Fibroblast of pulmonary artery (primary cell): ENCODE measurements around the gene PCDHA2.
A peak's percentile ranks its signal among the peaks of the same experiment; 100 is the strongest.

ENCODE experiments used
- DNase-seq: peaks from one replicate; pipeline ENCODE4 v3.0.0-alpha.2; 2010; ENCODE audit warnings: low read depth
- H3K4me3 ChIP-seq: replicated peaks from 2 replicates; pipeline ENCODE4 v1.5.1; 2011; ENCODE audit warnings: low read depth, mild to moderate bottlenecking, control low read depth, low read length, moderate library complexity
- TF ChIP-seq, protein P1 (sequence below): IDR thresholded peaks from 2 replicates; pipeline ENCODE4 v1.5.1; 2011; ENCODE audit warnings: mild to moderate bottlenecking, control low read depth, low read length, inconsistent platforms; ENCODE audit errors: missing control alignments

Gene PCDHA2

DNA sequence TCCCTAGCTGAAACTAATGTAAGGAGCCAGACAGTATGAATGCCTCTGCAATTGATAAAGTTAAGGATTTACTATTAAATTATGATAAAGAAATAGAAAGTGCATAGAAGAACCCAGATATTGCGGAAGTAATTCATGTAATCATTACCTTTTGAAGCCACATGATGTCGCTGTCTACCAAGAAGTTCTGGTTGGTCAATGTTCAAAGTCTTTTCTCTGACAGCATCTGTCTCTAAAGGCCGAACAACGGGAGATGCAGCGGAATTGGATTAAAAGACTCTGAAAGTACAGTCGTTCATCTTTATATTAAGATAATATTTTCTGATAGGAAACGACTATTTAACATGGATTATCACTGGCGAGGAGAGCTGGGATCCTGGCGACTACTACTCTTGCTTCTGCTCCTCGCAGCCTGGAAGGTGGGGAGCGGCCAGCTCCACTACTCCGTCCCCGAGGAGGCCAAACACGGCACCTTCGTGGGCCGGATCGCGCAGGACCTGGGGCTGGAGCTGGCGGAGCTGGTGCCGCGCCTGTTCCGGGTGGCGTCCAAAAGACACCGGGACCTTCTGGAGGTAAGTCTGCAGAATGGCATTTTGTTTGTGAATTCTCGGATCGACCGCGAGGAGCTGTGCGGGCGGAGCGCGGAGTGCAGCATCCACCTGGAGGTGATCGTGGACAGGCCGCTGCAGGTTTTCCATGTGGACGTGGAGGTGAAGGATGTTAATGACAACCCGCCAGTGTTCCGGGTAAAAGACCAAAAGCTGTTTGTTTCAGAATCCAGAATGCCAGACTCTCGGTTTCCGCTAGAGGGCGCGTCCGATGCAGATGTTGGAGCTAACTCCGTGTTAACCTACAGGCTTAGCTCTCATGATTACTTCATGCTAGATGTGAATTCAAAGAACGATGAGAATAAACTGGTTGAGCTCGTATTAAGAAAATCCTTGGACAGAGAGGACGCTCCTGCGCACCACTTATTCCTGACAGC, 46.6 kb downstream of the PCDHA2 start, which contains the start of gene PCDHA8:
PCDHA8 (plus strand) TSS at position 210 of the 985 bp plus-strand sequence; CDS start at position 345, 135 bp downstream.
- DNase-seq: no peak
- H3K4me3 ChIP-seq: no peak within 1 kb of the TSS
- TF ChIP-seq, protein P1, sequence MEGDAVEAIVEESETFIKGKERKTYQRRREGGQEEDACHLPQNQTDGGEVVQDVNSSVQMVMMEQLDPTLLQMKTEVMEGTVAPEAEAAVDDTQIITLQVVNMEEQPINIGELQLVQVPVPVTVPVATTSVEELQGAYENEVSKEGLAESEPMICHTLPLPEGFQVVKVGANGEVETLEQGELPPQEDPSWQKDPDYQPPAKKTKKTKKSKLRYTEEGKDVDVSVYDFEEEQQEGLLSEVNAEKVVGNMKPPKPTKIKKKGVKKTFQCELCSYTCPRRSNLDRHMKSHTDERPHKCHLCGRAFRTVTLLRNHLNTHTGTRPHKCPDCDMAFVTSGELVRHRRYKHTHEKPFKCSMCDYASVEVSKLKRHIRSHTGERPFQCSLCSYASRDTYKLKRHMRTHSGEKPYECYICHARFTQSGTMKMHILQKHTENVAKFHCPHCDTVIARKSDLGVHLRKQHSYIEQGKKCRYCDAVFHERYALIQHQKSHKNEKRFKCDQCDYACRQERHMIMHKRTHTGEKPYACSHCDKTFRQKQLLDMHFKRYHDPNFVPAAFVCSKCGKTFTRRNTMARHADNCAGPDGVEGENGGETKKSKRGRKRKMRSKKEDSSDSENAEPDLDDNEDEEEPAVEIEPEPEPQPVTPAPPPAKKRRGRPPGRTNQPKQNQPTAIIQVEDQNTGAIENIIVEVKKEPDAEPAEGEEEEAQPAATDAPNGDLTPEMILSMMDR: peak; percentile 6

DNA sequence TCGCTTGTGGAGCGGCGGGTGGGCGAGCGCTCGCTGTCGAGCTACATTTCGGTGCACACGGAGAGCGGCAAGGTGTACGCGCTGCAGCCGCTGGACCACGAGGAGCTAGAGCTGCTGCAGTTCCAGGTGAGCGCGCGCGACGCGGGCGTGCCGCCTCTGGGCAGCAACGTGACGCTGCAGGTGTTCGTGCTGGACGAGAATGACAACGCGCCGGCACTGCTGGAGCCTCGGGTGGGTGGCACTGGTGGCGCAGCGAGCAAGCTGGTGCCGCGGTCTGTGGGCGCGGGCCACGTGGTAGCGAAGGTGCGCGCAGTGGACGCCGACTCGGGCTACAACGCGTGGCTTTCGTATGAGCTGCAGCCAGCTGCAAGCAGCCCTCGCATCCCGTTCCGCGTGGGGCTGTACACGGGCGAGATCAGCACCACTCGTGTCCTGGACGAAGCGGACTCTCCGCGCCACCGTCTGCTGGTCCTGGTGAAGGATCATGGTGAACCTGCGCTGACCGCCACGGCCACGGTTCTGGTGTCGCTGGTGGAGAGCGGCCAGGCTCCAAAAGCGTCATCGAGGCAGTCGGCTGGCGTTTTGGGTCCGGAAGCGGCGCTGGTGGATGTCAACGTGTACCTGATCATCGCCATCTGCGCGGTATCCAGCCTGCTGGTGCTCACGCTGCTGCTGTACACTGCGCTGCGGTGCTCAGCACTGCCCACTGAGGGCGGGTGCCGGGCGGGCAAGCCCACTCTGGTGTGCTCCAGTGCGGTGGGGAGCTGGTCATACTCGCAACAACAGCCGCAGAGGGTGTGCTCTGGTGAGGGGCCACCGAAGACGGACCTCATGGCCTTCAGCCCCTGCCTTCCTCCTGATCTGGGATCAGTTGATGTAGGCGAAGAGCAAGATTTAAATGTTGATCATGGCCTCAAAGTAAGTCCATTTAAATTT, 48.4 kb downstream of the PCDHA2 start:
- TF ChIP-seq, protein P1: no peak
- H3K4me3 ChIP-seq: no peak overlapping the region
- no peak for DNase-seq
